ENCODE data around the gene FLOT1. TPM values are rescaled to one million over a fixed set of nuclear protein-coding genes. Genes with fewer than 3 reads are reported as not detected.
A peak's percentile ranks its signal among the peaks of the same experiment; 100 is the strongest.

FLOT1 gene, protein sequence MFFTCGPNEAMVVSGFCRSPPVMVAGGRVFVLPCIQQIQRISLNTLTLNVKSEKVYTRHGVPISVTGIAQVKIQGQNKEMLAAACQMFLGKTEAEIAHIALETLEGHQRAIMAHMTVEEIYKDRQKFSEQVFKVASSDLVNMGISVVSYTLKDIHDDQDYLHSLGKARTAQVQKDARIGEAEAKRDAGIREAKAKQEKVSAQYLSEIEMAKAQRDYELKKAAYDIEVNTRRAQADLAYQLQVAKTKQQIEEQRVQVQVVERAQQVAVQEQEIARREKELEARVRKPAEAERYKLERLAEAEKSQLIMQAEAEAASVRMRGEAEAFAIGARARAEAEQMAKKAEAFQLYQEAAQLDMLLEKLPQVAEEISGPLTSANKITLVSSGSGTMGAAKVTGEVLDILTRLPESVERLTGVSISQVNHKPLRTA
- total RNA-seq (25.3 TPM), polyA plus RNA-seq (10 to 100 TPM; 30.5 to 63.2 (median 48.1) TPM)

DNA sequence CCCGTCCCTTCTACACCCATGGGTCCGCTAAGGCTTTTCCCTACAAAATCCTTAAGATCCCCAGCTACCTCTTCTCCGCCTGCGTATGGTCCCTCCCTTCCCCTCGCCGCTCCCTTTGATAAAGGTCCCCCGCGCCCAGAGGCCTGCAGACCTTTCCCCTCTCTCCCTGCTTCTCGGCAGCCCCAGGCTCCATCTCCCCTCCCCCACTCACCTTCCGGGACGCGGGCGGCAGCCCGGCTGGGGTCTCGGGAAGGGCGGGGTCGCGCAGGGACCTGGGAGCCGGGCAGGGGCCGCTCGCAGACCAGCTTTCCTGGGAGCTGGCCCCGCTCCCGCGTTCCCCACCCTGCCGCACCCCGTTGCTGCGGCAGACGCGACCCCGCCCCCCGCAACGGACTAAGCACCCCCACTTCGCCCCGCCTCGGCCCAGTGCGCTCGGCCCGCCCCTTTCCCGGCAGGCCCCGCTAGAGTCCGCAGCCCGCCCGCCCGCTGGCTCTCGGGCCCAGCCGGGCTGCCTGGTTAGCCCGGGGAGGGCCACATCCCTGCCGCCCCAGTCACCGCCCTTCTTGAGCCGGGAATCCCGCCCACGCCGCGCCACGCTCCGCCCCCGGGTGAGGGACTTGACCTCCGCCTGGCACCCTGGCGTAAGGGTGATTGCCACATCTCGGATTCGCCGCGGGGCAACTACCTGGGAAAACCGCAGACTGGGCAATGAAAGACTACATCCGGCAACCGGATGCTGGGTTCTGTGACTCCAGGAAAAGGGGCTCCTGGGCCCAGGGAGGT, at the start of gene FLOT1:
Gene FLOT1 (minus strand): TSS at position 372 of the 783 bp plus-strand sequence. CDS start 498 bp downstream, outside the sequence.
- Histone ChIP-seq H3K27ac (ENCODE audit: insufficient read depth, low read length, poor library complexity, severe bottlenecking) (peak within 1 kb of the TSS; percentile 59), H3K27me3 (ENCODE audit: control insufficient read depth, insufficient read depth, low read length) (no peaks in the 10 kb centered on the region), H3K4me1 (ENCODE audit: control insufficient read depth, insufficient read depth, low read length, poor library complexity, severe bottlenecking) (peaks cover 45% of the 10 kb centered on the region), H3K4me3 (ENCODE audit: low read depth, low read length) (peak within 1 kb of the TSS; percentile 80), H3K9me3 (ENCODE audit: control insufficient read depth in 2 of 2, low read length in 2 of 2) (no peaks in the 10 kb centered on the region), H3K36me3 (ENCODE audit: control insufficient read depth, insufficient read depth, low read length) (no peaks in the 10 kb centered on the region)
- Mint-ChIP-seq H3K4me3 (peak within 1 kb of the TSS; percentile 91 to 98 (median 96)), H3K9me3 (peaks cover 0 to 2% (median 0%) of the 10 kb centered on the region in 7 donors), H3K36me3 (peaks cover 19% of the 10 kb centered on the region), H3K27me3 (peaks cover 7% of the 10 kb centered on the region), H3K27ac (peak within 1 kb of the TSS; percentile 90 to 94 (median 93)), H3K4me1 (peaks cover 3 to 76% (median 48%) of the 10 kb centered on the region in 4 donors)
- ATAC-seq (ENCODE audit: low read depth in 2 of 2), result peak; percentile 57
- DNase-seq, result peak; percentile 52 to 90 (median 77)

DNA sequence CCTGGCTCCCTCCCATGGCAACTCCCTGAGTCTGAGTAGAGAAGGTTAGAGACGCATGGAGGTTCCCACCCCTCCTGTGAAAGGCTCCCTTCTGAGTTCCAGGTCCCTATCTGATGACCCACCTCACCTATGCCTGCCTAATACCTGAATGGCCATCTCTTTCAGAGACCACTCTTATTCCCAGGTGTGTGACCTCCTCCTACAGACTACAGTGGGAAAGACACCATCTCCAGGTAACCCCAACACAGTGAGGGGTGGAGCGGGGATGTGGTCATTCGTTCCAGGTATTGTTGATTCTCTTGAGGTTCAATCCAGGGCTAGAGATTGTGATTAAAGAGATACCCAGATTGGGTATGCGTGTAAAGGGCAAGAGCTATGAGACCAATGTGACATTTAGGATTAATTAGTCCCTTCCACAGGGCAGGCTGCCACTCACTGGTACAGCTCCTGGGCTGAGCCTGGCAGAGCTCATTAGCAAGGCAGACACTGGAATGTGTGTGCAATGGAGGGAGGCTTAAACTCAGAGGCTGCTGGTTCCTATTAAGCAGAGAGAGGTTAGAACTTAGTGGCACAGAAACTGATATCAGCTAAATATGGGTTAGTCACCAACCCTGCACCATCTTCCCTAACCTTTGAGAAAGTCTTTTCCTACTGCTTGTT, 48.4 kb upstream of the FLOT1 start:
- Mint-ChIP-seq H3K4me3 (peak overlapping the region in 1 of 4 donors; percentile 59), H3K36me3 (no peaks in the 10 kb centered on the region), H3K27ac (peak overlapping the region; percentile 83 to 92 (median 86)), H3K27me3 (peaks cover 6% of the 10 kb centered on the region), H3K4me1 (peaks cover 10 to 72% (median 33%) of the 10 kb centered on the region in 4 donors), H3K9me3 (no peaks in the 10 kb centered on the region)
- Histone ChIP-seq H3K27me3 (ENCODE audit: control insufficient read depth, insufficient read depth, low read length) (no peaks in the 10 kb centered on the region), H3K27ac (ENCODE audit: insufficient read depth, low read length, poor library complexity, severe bottlenecking) (no peak overlapping the region), H3K36me3 (ENCODE audit: control insufficient read depth, insufficient read depth, low read length) (no peaks in the 10 kb centered on the region), H3K9me3 (ENCODE audit: control insufficient read depth in 2 of 2, low read length in 2 of 2) (no peaks in the 10 kb centered on the region), H3K4me1 (ENCODE audit: control insufficient read depth, insufficient read depth, low read length, poor library complexity, severe bottlenecking) (peaks cover 20% of the 10 kb centered on the region), H3K4me3 (ENCODE audit: low read depth, low read length) (no peak overlapping the region)
- DNase-seq, result no peak
- no peak for ATAC-seq (ENCODE audit: low read depth in 2 of 2)

DNA sequence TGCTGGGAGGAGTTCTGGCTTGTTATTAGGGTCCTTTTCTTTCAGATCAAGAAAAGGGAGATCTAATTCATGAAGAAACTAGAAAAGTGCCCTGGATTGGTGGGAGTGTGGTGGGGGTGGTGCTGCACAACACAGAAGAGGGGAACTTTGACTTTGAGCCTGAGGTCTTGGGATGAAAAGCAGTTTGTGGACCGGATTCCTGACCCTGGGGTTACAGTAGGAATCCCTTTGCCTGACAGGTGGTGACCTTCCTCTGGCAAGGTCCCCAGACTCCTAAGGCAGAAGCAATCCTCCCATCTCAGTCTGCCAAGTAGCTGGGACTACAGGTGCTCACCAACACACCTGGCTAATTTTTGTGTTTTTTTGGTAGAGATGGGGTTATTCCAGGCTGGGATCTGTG, 47.1 kb upstream of the FLOT1 start:
- no peak for ATAC-seq (ENCODE audit: low read depth in 2 of 2)
- Histone ChIP-seq H3K27me3 (ENCODE audit: control insufficient read depth, insufficient read depth, low read length) (no peaks in the 10 kb centered on the region), H3K4me3 (ENCODE audit: low read depth, low read length) (no peak overlapping the region), H3K9me3 (ENCODE audit: control insufficient read depth in 2 of 2, low read length in 2 of 2) (no peaks in the 10 kb centered on the region), H3K27ac (ENCODE audit: insufficient read depth, low read length, poor library complexity, severe bottlenecking) (no peak overlapping the region), H3K4me1 (ENCODE audit: control insufficient read depth, insufficient read depth, low read length, poor library complexity, severe bottlenecking) (peaks cover 20% of the 10 kb centered on the region), H3K36me3 (ENCODE audit: control insufficient read depth, insufficient read depth, low read length) (no peaks in the 10 kb centered on the region)
- no peaks in the 10 kb centered on the region for H3K36me3 Mint-ChIP-seq
- peak overlapping the region in 2 of 3 donors; percentile 77 to 87 for H3K27ac Mint-ChIP-seq
- no peak for DNase-seq
- H3K4me1 Mint-ChIP-seq, result peaks cover 7 to 66% (median 29%) of the 10 kb centered on the region in 4 donors
- H3K9me3 Mint-ChIP-seq, result no peaks in the 10 kb centered on the region
- H3K4me3 Mint-ChIP-seq, result no peak overlapping the region
- peaks cover 6% of the 10 kb centered on the region for H3K27me3 Mint-ChIP-seq

DNA sequence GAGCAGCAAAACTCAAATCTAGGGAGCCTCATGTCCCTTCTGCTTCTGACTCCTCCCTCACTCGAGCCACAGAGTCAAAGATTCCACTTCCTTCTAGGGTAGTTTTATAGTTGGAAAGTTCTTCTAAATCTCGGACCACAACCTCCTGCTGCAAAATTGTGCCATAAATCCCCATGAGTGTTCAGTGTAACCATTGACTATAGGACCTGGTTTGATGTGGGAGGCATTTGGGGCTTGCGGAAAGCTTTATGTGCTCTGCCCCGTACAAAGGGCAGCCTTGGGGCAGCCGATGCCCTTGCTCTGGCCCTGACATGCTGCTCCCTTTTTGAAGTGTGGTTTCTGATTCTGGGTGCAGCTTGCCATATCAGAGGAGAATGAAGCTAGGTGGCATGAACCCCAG, 45.5 kb upstream of the FLOT1 start:
- H3K4me3 Mint-ChIP-seq, result peak overlapping the region in 1 of 4 donors; percentile 26
- H3K9me3 Mint-ChIP-seq, result no peaks in the 10 kb centered on the region
- no peaks in the 10 kb centered on the region for H3K27me3 Mint-ChIP-seq
- Histone ChIP-seq H3K27ac (ENCODE audit: insufficient read depth, low read length, poor library complexity, severe bottlenecking) (no peak overlapping the region), H3K27me3 (ENCODE audit: control insufficient read depth, insufficient read depth, low read length) (no peaks in the 10 kb centered on the region), H3K4me1 (ENCODE audit: control insufficient read depth, insufficient read depth, low read length, poor library complexity, severe bottlenecking) (peaks cover 9% of the 10 kb centered on the region), H3K9me3 (ENCODE audit: control insufficient read depth in 2 of 2, low read length in 2 of 2) (no peaks in the 10 kb centered on the region), H3K36me3 (ENCODE audit: control insufficient read depth, insufficient read depth, low read length) (no peaks in the 10 kb centered on the region), H3K4me3 (ENCODE audit: low read depth, low read length) (no peak overlapping the region)
- peak overlapping the region; percentile 31 to 70 (median 53) for H3K27ac Mint-ChIP-seq
- no peak for DNase-seq
- no peaks in the 10 kb centered on the region for H3K36me3 Mint-ChIP-seq
- peaks cover 0 to 53% (median 19%) of the 10 kb centered on the region in 4 donors for H3K4me1 Mint-ChIP-seq
- no peak for ATAC-seq (ENCODE audit: low read depth in 2 of 2)

DNA sequence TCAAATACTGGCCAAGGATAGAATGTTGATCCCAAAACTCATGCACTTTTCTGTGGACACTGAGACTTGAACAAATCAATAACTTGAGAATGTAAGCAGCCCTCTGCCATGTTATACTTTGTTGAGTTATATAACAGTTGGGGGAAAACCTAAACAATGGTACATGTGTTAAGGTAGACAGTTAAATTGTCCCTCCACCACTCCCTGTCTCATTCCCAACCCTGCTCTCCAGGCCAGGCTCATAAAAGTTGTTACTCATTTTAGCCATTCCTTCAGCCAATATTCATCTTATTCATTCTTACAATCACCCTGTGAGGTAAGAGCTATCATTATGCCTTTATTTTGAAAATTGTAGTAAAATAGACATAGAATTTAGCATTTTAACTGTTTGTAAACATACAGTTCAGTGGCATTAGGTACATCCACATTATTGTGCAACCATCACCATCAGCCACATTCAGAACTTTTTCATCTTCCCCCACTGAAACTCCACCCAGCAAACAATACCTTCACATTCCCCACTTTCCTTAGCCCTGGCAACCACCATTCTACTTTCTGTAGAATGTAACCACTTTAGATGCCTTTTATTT, 40.0 kb upstream of the FLOT1 start:
- Histone ChIP-seq H3K9me3 (ENCODE audit: control insufficient read depth in 2 of 2, low read length in 2 of 2) (no peaks in the 10 kb centered on the region), H3K27ac (ENCODE audit: insufficient read depth, low read length, poor library complexity, severe bottlenecking) (no peak overlapping the region), H3K36me3 (ENCODE audit: control insufficient read depth, insufficient read depth, low read length) (no peaks in the 10 kb centered on the region), H3K4me3 (ENCODE audit: low read depth, low read length) (no peak overlapping the region), H3K27me3 (ENCODE audit: control insufficient read depth, insufficient read depth, low read length) (no peaks in the 10 kb centered on the region), H3K4me1 (ENCODE audit: control insufficient read depth, insufficient read depth, low read length, poor library complexity, severe bottlenecking) (no peaks in the 10 kb centered on the region)
- Mint-ChIP-seq H3K27ac (peak overlapping the region in 1 of 3 donors; percentile 85), H3K4me1 (peaks cover 0 to 34% (median 8%) of the 10 kb centered on the region in 4 donors), H3K36me3 (no peaks in the 10 kb centered on the region), H3K4me3 (no peak overlapping the region), H3K9me3 (no peaks in the 10 kb centered on the region), H3K27me3 (no peaks in the 10 kb centered on the region)
- no peak for ATAC-seq (ENCODE audit: low read depth in 2 of 2)
- no peak for DNase-seq

DNA sequence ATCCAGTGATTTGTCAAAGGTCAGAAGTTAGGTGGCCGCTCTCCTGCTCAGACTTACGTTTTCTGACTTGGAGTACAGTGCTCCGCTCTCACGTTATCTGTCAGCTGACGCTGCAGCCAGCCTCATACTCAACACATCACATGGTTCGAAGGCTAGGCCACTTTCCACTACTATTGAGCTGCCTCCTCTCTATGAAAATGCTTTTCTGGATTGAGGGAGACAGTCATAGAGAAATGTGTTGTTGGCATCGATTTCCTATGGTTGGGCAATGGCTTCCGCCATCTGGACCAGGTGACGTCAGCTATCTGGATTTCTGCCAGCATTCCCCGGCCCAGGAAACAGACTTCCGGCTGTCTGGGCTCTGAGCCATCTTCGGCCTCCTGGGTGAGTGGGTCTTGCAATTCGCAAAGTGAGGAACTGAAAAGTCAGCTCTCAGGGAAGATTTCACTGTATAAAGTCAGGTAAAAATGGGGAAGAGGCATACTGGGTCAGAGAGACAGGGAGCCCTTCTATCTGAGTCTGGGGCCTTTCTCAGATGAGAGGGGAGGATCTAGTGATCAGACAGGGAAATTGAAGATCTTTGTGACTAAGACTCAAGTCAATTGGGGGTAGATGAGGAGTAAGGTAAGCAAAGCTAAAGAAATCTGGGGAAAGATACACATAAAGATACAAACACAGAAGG, 39.4 kb upstream of the FLOT1 start:
- Histone ChIP-seq H3K9me3 (ENCODE audit: control insufficient read depth in 2 of 2, low read length in 2 of 2) (no peaks in the 10 kb centered on the region), H3K27ac (ENCODE audit: insufficient read depth, low read length, poor library complexity, severe bottlenecking) (no peak overlapping the region), H3K36me3 (ENCODE audit: control insufficient read depth, insufficient read depth, low read length) (no peaks in the 10 kb centered on the region), H3K4me1 (ENCODE audit: control insufficient read depth, insufficient read depth, low read length, poor library complexity, severe bottlenecking) (no peaks in the 10 kb centered on the region), H3K27me3 (ENCODE audit: control insufficient read depth, insufficient read depth, low read length) (no peaks in the 10 kb centered on the region), H3K4me3 (ENCODE audit: low read depth, low read length) (no peak overlapping the region)
- Mint-ChIP-seq H3K36me3 (no peaks in the 10 kb centered on the region), H3K27ac (peak overlapping the region in 2 of 3 donors; percentile 69 to 85), H3K4me1 (peaks cover 0 to 34% (median 9%) of the 10 kb centered on the region in 4 donors), H3K4me3 (no peak overlapping the region), H3K27me3 (no peaks in the 10 kb centered on the region), H3K9me3 (no peaks in the 10 kb centered on the region)
- ATAC-seq (ENCODE audit: low read depth in 2 of 2) (peak; percentile 16 to 40), DNase-seq (no peak)

DNA sequence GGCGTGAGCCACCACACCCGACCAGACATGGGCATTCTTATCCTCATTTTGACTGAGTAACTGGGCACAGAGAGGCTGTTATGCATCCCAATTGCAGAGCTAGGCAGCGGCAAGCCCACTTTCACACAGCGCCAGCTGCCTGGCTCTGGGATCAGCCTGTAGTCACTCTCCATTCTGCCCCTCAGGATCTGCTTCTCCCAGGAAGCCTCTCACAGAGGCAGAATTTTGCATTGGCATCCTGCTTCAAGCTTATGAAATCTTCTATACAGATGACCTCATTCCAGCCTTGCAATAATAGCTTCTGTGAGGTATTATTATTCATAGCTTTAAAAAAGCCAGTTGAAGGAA, 38.9 kb upstream of the FLOT1 start:
- no peak overlapping the region for H3K27ac Mint-ChIP-seq
- Histone ChIP-seq H3K27me3 (ENCODE audit: control insufficient read depth, insufficient read depth, low read length) (no peaks in the 10 kb centered on the region), H3K4me3 (ENCODE audit: low read depth, low read length) (no peak overlapping the region), H3K4me1 (ENCODE audit: control insufficient read depth, insufficient read depth, low read length, poor library complexity, severe bottlenecking) (no peaks in the 10 kb centered on the region), H3K36me3 (ENCODE audit: control insufficient read depth, insufficient read depth, low read length) (no peaks in the 10 kb centered on the region), H3K9me3 (ENCODE audit: control insufficient read depth in 2 of 2, low read length in 2 of 2) (no peaks in the 10 kb centered on the region), H3K27ac (ENCODE audit: insufficient read depth, low read length, poor library complexity, severe bottlenecking) (no peak overlapping the region)
- no peak overlapping the region for H3K4me3 Mint-ChIP-seq
- H3K4me1 Mint-ChIP-seq, result peaks cover 0 to 29% (median 7%) of the 10 kb centered on the region in 4 donors
- no peaks in the 10 kb centered on the region for H3K27me3 Mint-ChIP-seq
- ATAC-seq (ENCODE audit: low read depth in 2 of 2), result no peak
- no peaks in the 10 kb centered on the region for H3K9me3 Mint-ChIP-seq
- no peaks in the 10 kb centered on the region for H3K36me3 Mint-ChIP-seq
- DNase-seq, result no peak

Data from CD4-positive, CD25-positive, alpha-beta regulatory T cell (primary cell).